ENCODE results near the gene SERINC2. TPM values are rescaled to one million over a fixed set of nuclear protein-coding genes. Genes with fewer than 3 reads are reported as not detected.
"Not testable (repeated sequence)": the region's sequence is repeated elsewhere in the genome, so short reads cannot be mapped to it uniquely, and the experiment has no call there.

SERINC2 gene
- total RNA-seq, 1 donor: 10.9 TPM

GRCh38 chr1:31467005-31467674 is 54.1 kb downstream of the SERINC2 start:
- DNase-seq (ENCODE audit: insufficient read length, low spot score, missing footprints): no peak
- TF ChIP-seq CTCF (IDR thresholded peaks at IDR 0.05; ENCODE audit: extremely low read depth, low read depth, low read length): no peak

GRCh38 chr1:31470794-31471315 is 57.8 kb downstream of the SERINC2 start:
- DNase-seq (ENCODE audit: insufficient read length, low spot score, missing footprints): no peak
- Histone ChIP-seq H3K27ac (ENCODE audit: low read depth, low read length) (no peak overlapping the region), H2AFZ (ENCODE audit: low read length) (no peak overlapping the region), H3K9me3 (ENCODE audit: low read depth, low read length) (peaks cover 7% of the 10 kb centered on the region), H4K20me1 (ENCODE audit: insufficient read depth, low read length) (no peaks in the 10 kb centered on the region), H3K27me3 (ENCODE audit: insufficient read depth, low read length) (peaks cover 40% of the 10 kb centered on the region), H3K4me2 (ENCODE audit: insufficient read depth, low read length) (no peak overlapping the region), H3K4me3 (ENCODE audit: insufficient read depth, low read length) (no peak overlapping the region), H3K79me2 (ENCODE audit: insufficient read depth, low read length) (no peaks in the 10 kb centered on the region), H3K4me1 (ENCODE audit: insufficient read depth, low read length) (no peaks in the 10 kb centered on the region), H3K36me3 (ENCODE audit: insufficient read depth, low read length) (no peaks in the 10 kb centered on the region)
- no peak for TF ChIP-seq CTCF (IDR thresholded peaks at IDR 0.05; ENCODE audit: extremely low read depth, low read depth, low read length)

More at GRCh38 chr1:31467005-31467674, 54.1 kb downstream of the SERINC2 start:
- no peaks in the 10 kb centered on the region for H3K36me3 ChIP-seq (ENCODE audit: insufficient read depth, low read length)
- no peak overlapping the region for H3K27ac ChIP-seq (ENCODE audit: low read depth, low read length)
- H3K9me3 ChIP-seq (ENCODE audit: low read depth, low read length): peaks cover 7% of the 10 kb centered on the region
- H3K4me1 ChIP-seq (ENCODE audit: insufficient read depth, low read length): no peaks in the 10 kb centered on the region
- no peaks in the 10 kb centered on the region for H3K79me2 ChIP-seq (ENCODE audit: insufficient read depth, low read length)
- no peak overlapping the region for H3K4me2 ChIP-seq (ENCODE audit: insufficient read depth, low read length)
- H3K27me3 ChIP-seq (ENCODE audit: insufficient read depth, low read length): peaks cover 34% of the 10 kb centered on the region
- H2AFZ ChIP-seq (ENCODE audit: low read length): no peak overlapping the region
- H3K4me3 ChIP-seq (ENCODE audit: insufficient read depth, low read length): no peak overlapping the region
- no peaks in the 10 kb centered on the region for H4K20me1 ChIP-seq (ENCODE audit: insufficient read depth, low read length)

- not testable (repeated sequence) for H3K79me2 ChIP-seq (ENCODE audit: insufficient read depth, low read length); H3K9me3 ChIP-seq (ENCODE audit: low read depth, low read length); H3K4me1 ChIP-seq (ENCODE audit: insufficient read depth, low read length); H2AFZ ChIP-seq (ENCODE audit: low read length); H3K36me3 ChIP-seq (ENCODE audit: insufficient read depth, low read length); H3K4me3 ChIP-seq (ENCODE audit: insufficient read depth, low read length); H3K27ac ChIP-seq (ENCODE audit: low read depth, low read length); H3K4me2 ChIP-seq (ENCODE audit: insufficient read depth, low read length); H4K20me1 ChIP-seq (ENCODE audit: insufficient read depth, low read length); DNase-seq (ENCODE audit: insufficient read length, low spot score, missing footprints)
- peaks cover 42% of the 10 kb centered on the region for H3K27me3 ChIP-seq (ENCODE audit: insufficient read depth, low read length)
Observed at GRCh38 chr1:31471452-31472313, 58.7 kb downstream of the SERINC2 start.

- H3K27ac ChIP-seq (ENCODE audit: low read depth, low read length); DNase-seq (ENCODE audit: insufficient read length, low spot score, missing footprints); H3K9me3 ChIP-seq (ENCODE audit: low read depth, low read length); H4K20me1 ChIP-seq (ENCODE audit: insufficient read depth, low read length); H3K79me2 ChIP-seq (ENCODE audit: insufficient read depth, low read length); H3K4me2 ChIP-seq (ENCODE audit: insufficient read depth, low read length); H3K4me1 ChIP-seq (ENCODE audit: insufficient read depth, low read length); H3K4me3 ChIP-seq (ENCODE audit: insufficient read depth, low read length); H3K36me3 ChIP-seq (ENCODE audit: insufficient read depth, low read length); H2AFZ ChIP-seq (ENCODE audit: low read length): not testable (repeated sequence)
- H3K27me3 ChIP-seq (ENCODE audit: insufficient read depth, low read length): peaks cover 48% of the 10 kb centered on the region
Observed at GRCh38 chr1:31472314-31472651, 59.3 kb downstream of the SERINC2 start.

- H3K9me3 ChIP-seq (ENCODE audit: low read depth, low read length); DNase-seq (ENCODE audit: insufficient read length, low spot score, missing footprints); H2AFZ ChIP-seq (ENCODE audit: low read length); H3K4me2 ChIP-seq (ENCODE audit: insufficient read depth, low read length); H4K20me1 ChIP-seq (ENCODE audit: insufficient read depth, low read length); H3K4me1 ChIP-seq (ENCODE audit: insufficient read depth, low read length); H3K27ac ChIP-seq (ENCODE audit: low read depth, low read length); H3K36me3 ChIP-seq (ENCODE audit: insufficient read depth, low read length); H3K4me3 ChIP-seq (ENCODE audit: insufficient read depth, low read length); H3K79me2 ChIP-seq (ENCODE audit: insufficient read depth, low read length): not testable (repeated sequence)
- H3K27me3 ChIP-seq (ENCODE audit: insufficient read depth, low read length): peaks cover 50% of the 10 kb centered on the region
Observed at GRCh38 chr1:31472673-31473072, 59.7 kb downstream of the SERINC2 start.

GRCh38 chr1:31473508-31473907 is 60.5 kb downstream of the SERINC2 start:
- peaks cover 52% of the 10 kb centered on the region for H3K27me3 ChIP-seq (ENCODE audit: insufficient read depth, low read length)
- H3K4me3 ChIP-seq (ENCODE audit: insufficient read depth, low read length); H2AFZ ChIP-seq (ENCODE audit: low read length); H3K9me3 ChIP-seq (ENCODE audit: low read depth, low read length); H3K79me2 ChIP-seq (ENCODE audit: insufficient read depth, low read length); H3K27ac ChIP-seq (ENCODE audit: low read depth, low read length); H4K20me1 ChIP-seq (ENCODE audit: insufficient read depth, low read length); H3K36me3 ChIP-seq (ENCODE audit: insufficient read depth, low read length); H3K4me2 ChIP-seq (ENCODE audit: insufficient read depth, low read length); DNase-seq (ENCODE audit: insufficient read length, low spot score, missing footprints); H3K4me1 ChIP-seq (ENCODE audit: insufficient read depth, low read length): not testable (repeated sequence)

GRCh38 chr1:31474567-31474966 is 61.6 kb downstream of the SERINC2 start:
- not testable (repeated sequence) for H4K20me1 ChIP-seq (ENCODE audit: insufficient read depth, low read length); H3K4me2 ChIP-seq (ENCODE audit: insufficient read depth, low read length); H3K36me3 ChIP-seq (ENCODE audit: insufficient read depth, low read length); H3K27ac ChIP-seq (ENCODE audit: low read depth, low read length); H3K4me3 ChIP-seq (ENCODE audit: insufficient read depth, low read length); H2AFZ ChIP-seq (ENCODE audit: low read length); H3K4me1 ChIP-seq (ENCODE audit: insufficient read depth, low read length); H3K79me2 ChIP-seq (ENCODE audit: insufficient read depth, low read length); H3K9me3 ChIP-seq (ENCODE audit: low read depth, low read length); DNase-seq (ENCODE audit: insufficient read length, low spot score, missing footprints)
- peaks cover 44% of the 10 kb centered on the region for H3K27me3 ChIP-seq (ENCODE audit: insufficient read depth, low read length)
